Cardiac muscle cell (in vitro differentiated cells and primary cell): Measurements from ENCODE around the gene NECAB2. TPM values are rescaled to one million over a fixed set of nuclear protein-coding genes. Genes with fewer than 3 reads are reported as not detected.
"Not testable (repeated sequence)": the region's sequence is repeated elsewhere in the genome, so short reads cannot be mapped to it uniquely, and the experiment has no call there.

Experiments used
- DNase-seq, 2 donors: peaks; one replicate each; pipeline versions ENCODE4 v3.0.0 to v3.0.0-alpha.2; 2010 to 2017; ENCODE audit warnings: low read depth in 1 of 2, low spot score in 1 of 2
- H3K27ac ChIP-seq: fragments of 200-600 bp; sonication (generic); 2 replicates; pipeline ENCODE4 v1.5.1; 2016
- H3K27me3 ChIP-seq: fragments of 200-600 bp; sonication (generic); 2 replicates; pipeline ENCODE4 v1.6.0; 2016; ENCODE audit warnings: control low read depth
- H3K36me3 ChIP-seq: fragments of 200-600 bp; sonication (generic); 2 replicates; pipeline ENCODE4 v1.5.1; 2016; ENCODE audit warnings: control low read depth
- H3K4me1 ChIP-seq: fragments of 200-600 bp; sonication (generic); 2 replicates; pipeline ENCODE4 v1.8.1; 2017; ENCODE audit warnings: low read depth, mild to moderate bottlenecking, mixed run types
- H3K4me3 ChIP-seq: fragments of 200-600 bp; sonication (generic); 2 replicates; pipeline ENCODE4 v1.5.1; 2016; ENCODE audit warnings: mild to moderate bottlenecking
- H3K9me3 ChIP-seq: fragments of 200-600 bp; sonication (generic); 2 replicates; pipeline ENCODE4 v1.5.1; 2017; ENCODE audit warnings: low read depth, mild to moderate bottlenecking, control low read depth
- CTCF ChIP-seq: IDR thresholded peaks from 2 replicates; pipeline ENCODE4 v1.5.1; 2012; ENCODE audit warnings: low read depth, mild to moderate bottlenecking, low read length
- polyA plus RNA-seq: library from polyadenylated mRNA; unstranded; fragments of >200 nt; fragmentation: Nextera tagmentation; extraction: Ambion mirVana; gene quantifications from 2 replicates; pipeline ENCODE4 v1.2.1, GENCODE V29; 2016
- total RNA-seq: library from RNA; depleted of rRNA; stranded (reverse); fragments of >200 nt; gene quantifications from 2 replicates; pipeline ENCODE4 v1.2.3, GENCODE V29; 2016

The NECAB2 gene
- total and polyA plus RNA-seq, 2 experiments from 2014 or later = 0.63 to 2.2 TPM

GRCh38 chr16:83946781-83947566 lies 21.1 kb upstream of the NECAB2 start:
- Histone ChIP-seq H3K9me3 (no peaks in the 10 kb centered on the region), H3K27ac (no peak overlapping the region), H3K4me1 (no peaks in the 10 kb centered on the region), H3K36me3 (no peaks in the 10 kb centered on the region), H3K27me3 (no peaks in the 10 kb centered on the region), H3K4me3 (no peak overlapping the region)
- no peak for DNase-seq
- no peak for TF ChIP-seq CTCF

- Histone ChIP-seq H3K4me3 (no peak overlapping the region), H3K27me3 (no peaks in the 10 kb centered on the region), H3K36me3 (no peaks in the 10 kb centered on the region), H3K27ac (no peak overlapping the region), H3K9me3 (no peaks in the 10 kb centered on the region), H3K4me1 (no peaks in the 10 kb centered on the region)
- TF ChIP-seq CTCF = no peak
- DNase-seq = no peak
Measured at GRCh38 chr16:83947642-83948234, 20.3 kb upstream of the NECAB2 start.

GRCh38 chr16:83948914-83949723 lies 18.9 kb upstream of the NECAB2 start:
- Histone ChIP-seq H3K36me3 (no peaks in the 10 kb centered on the region), H3K27me3 (no peaks in the 10 kb centered on the region), H3K4me1 (peaks cover 6% of the 10 kb centered on the region), H3K4me3 (no peak overlapping the region), H3K27ac (no peak overlapping the region), H3K9me3 (no peaks in the 10 kb centered on the region)
- no peak for TF ChIP-seq CTCF
- no peak for DNase-seq

GRCh38 chr16:83949724-83950001 lies 18.4 kb upstream of the NECAB2 start:
- DNase-seq = no peak

GRCh38 chr16:83950862-83951399 lies 17.1 kb upstream of the NECAB2 start:
- not testable (repeated sequence) for H3K36me3 ChIP-seq, DNase-seq, H3K4me1 ChIP-seq, H3K4me3 ChIP-seq, H3K27ac ChIP-seq, H3K27me3 ChIP-seq, H3K9me3 ChIP-seq

More at GRCh38 chr16:83949724-83950001, 18.4 kb upstream of the NECAB2 start:
- Histone ChIP-seq H3K4me1 (peaks cover 7% of the 10 kb centered on the region), H3K27me3 (no peaks in the 10 kb centered on the region), H3K36me3 (no peaks in the 10 kb centered on the region), H3K9me3 (no peaks in the 10 kb centered on the region), H3K27ac (no peak overlapping the region), H3K4me3 (no peak overlapping the region)
- no peak for TF ChIP-seq CTCF
